ENCODE measurements around the gene MRPS18A.

The MRPS18A gene

GRCh38 chr6:43727634-43728033, 40.0 kb upstream of the MRPS18A start:
- Histone ChIP-seq H3K4me3 (ENCODE audit: low read length, poor library complexity, severe bottlenecking) (no peak overlapping the region), H4K20me1 (ENCODE audit: insufficient read depth, low read length, poor library complexity, severe bottlenecking) (no peaks in the 10 kb centered on the region), H3K9me3 (ENCODE audit: insufficient read depth, low read depth, low read length) (no peaks in the 10 kb centered on the region; the same call in 1 of the 2 replicates), H3F3A (ENCODE audit: low read depth) (no peaks in the 10 kb centered on the region), H2AFZ (ENCODE audit: low read length) (no peak overlapping the region), H3K79me2 (ENCODE audit: insufficient read depth, low read length) (no peaks in the 10 kb centered on the region), H3K36me3 (ENCODE audit: insufficient read depth, low read length) (no peaks in the 10 kb centered on the region), H3K27me3 (ENCODE audit: insufficient read depth, low read length, poor library complexity, severe bottlenecking) (no peaks in the 10 kb centered on the region), H3K4me1 (ENCODE audit: insufficient read depth, low read length, poor library complexity, severe bottlenecking) (peaks cover 20% of the 10 kb centered on the region), H3K4me2 (ENCODE audit: low read depth, low read length, poor library complexity, severe bottlenecking) (no peak overlapping the region), H3K9ac (ENCODE audit: low read depth, low read length, poor library complexity, severe bottlenecking) (no peak overlapping the region), H3K9me2 (replicated peaks; ENCODE audit: low read depth, low read length) (no peaks in the 10 kb centered on the region)
- no peak for TF ChIP-seq EZH2phosphoT487 (IDR thresholded peaks at IDR 0.05; ENCODE audit: borderline replicate concordance)
- no peak for TF ChIP-seq CTCF (conservative IDR thresholded peaks at IDR 0.05; ENCODE audit: low read length)

GRCh38 chr6:43725643-43726580, 38.3 kb upstream of the MRPS18A start:
- Histone ChIP-seq H3K9ac (ENCODE audit: low read depth, low read length, poor library complexity, severe bottlenecking) (peak overlapping the region; percentile 74), H3K9me3 (ENCODE audit: insufficient read depth, low read depth, low read length) (no peaks in the 10 kb centered on the region), H3F3A (ENCODE audit: low read depth) (no peaks in the 10 kb centered on the region), H3K79me2 (ENCODE audit: insufficient read depth, low read length) (no peaks in the 10 kb centered on the region), H3K36me3 (ENCODE audit: insufficient read depth, low read length) (no peaks in the 10 kb centered on the region), H4K20me1 (ENCODE audit: insufficient read depth, low read length, poor library complexity, severe bottlenecking) (no peaks in the 10 kb centered on the region), H3K27me3 (ENCODE audit: insufficient read depth, low read length, poor library complexity, severe bottlenecking) (no peaks in the 10 kb centered on the region), H3K4me2 (ENCODE audit: low read depth, low read length, poor library complexity, severe bottlenecking) (peak overlapping the region; percentile 79), H3K9me2 (replicated peaks; ENCODE audit: low read depth, low read length) (no peaks in the 10 kb centered on the region), H3K4me3 (ENCODE audit: low read length, poor library complexity, severe bottlenecking) (peak overlapping the region; percentile 53), H3K4me1 (ENCODE audit: insufficient read depth, low read length, poor library complexity, severe bottlenecking) (peaks cover 20% of the 10 kb centered on the region), H2AFZ (ENCODE audit: low read length) (peak overlapping the region; percentile 53)
- no peak for TF ChIP-seq CTCF (conservative IDR thresholded peaks at IDR 0.05; ENCODE audit: low read length)
- no peak for TF ChIP-seq EZH2phosphoT487 (IDR thresholded peaks at IDR 0.05; ENCODE audit: borderline replicate concordance)

- peak overlapping the region; percentile 53 for H2AFZ ChIP-seq (ENCODE audit: low read length)
Observed at GRCh38 chr6:43724914-43725642, 37.5 kb upstream of the MRPS18A start.

More at GRCh38 chr6:43724914-43725642, 37.5 kb upstream of the MRPS18A start:
- Histone ChIP-seq H3K4me2 (ENCODE audit: low read depth, low read length, poor library complexity, severe bottlenecking) (peak overlapping the region; percentile 79), H3F3A (ENCODE audit: low read depth) (no peaks in the 10 kb centered on the region), H3K4me1 (ENCODE audit: insufficient read depth, low read length, poor library complexity, severe bottlenecking) (peaks cover 20% of the 10 kb centered on the region), H4K20me1 (ENCODE audit: insufficient read depth, low read length, poor library complexity, severe bottlenecking) (no peaks in the 10 kb centered on the region), H3K36me3 (ENCODE audit: insufficient read depth, low read length) (no peaks in the 10 kb centered on the region), H3K4me3 (ENCODE audit: low read length, poor library complexity, severe bottlenecking) (peak overlapping the region; percentile 53), H3K79me2 (ENCODE audit: insufficient read depth, low read length) (no peaks in the 10 kb centered on the region), H3K9ac (ENCODE audit: low read depth, low read length, poor library complexity, severe bottlenecking) (peak overlapping the region; percentile 74), H3K27me3 (ENCODE audit: insufficient read depth, low read length, poor library complexity, severe bottlenecking) (no peaks in the 10 kb centered on the region), H3K9me2 (replicated peaks; ENCODE audit: low read depth, low read length) (no peaks in the 10 kb centered on the region), H3K9me3 (ENCODE audit: insufficient read depth, low read depth, low read length) (no peaks in the 10 kb centered on the region)
- no peak for TF ChIP-seq EZH2phosphoT487 (IDR thresholded peaks at IDR 0.05; ENCODE audit: borderline replicate concordance)
- TF ChIP-seq CTCF (conservative IDR thresholded peaks at IDR 0.05; ENCODE audit: low read length) = no peak

All from Loucy (cell line).